ENCODE data around the gene PWP2.

Gene PWP2

GRCh38 chr21:44092211-44092610 lies 15.0 kb upstream of the PWP2 start:
- Histone ChIP-seq H3K4me3 (ENCODE audit: low read depth, low read length) (no peak overlapping the region), H3K9me3 (ENCODE audit: control insufficient read depth, insufficient read depth, low read depth, low read length) (no peaks in the 10 kb centered on the region), H3K4me1 (ENCODE audit: control insufficient read depth, insufficient read depth, low read length) (no peaks in the 10 kb centered on the region), H3K36me3 (ENCODE audit: control insufficient read depth in 2 of 2, insufficient read depth in 1 of 2, low read length in 2 of 2) (peaks cover 26 to 61% of the 10 kb centered on the region in 2 experiments), H3K27ac (ENCODE audit: extremely low read depth, low read depth, low read length) (no peak overlapping the region)
- CTCF ChIA-PET, result interaction anchor here (1.4 kb wide), 1 partner anchor 9 kb away, joined by 5 read pairs; no protein-coding TSS in a partner anchor
- POLR2A ChIA-PET, result interaction anchor here (0.6 kb wide), 1 partner anchor 265 kb away, joined by 4 read pairs; no protein-coding TSS in a partner anchor
- TF ChIP-seq ZNF391 (tag by site-specific recombination; IDR thresholded peaks at IDR 0.05; ENCODE audit: borderline replicate concordance, low read depth) (no peak), ZNF624 (tag by site-specific recombination; IDR thresholded peaks at IDR 0.05) (no peak), REPIN1 (tag by site-specific recombination; IDR thresholded peaks at IDR 0.05; ENCODE audit: low read depth) (no peak), ZFP69B (tag by site-specific recombination; IDR thresholded peaks at IDR 0.05) (no peak), YY2 (tag by site-specific recombination; IDR thresholded peaks at IDR 0.05) (no peak), MEIS1 (CRISPR knock-in tag; IDR thresholded peaks at IDR 0.05; ENCODE audit: borderline replicate concordance) (no peak), ZNF274 (IDR thresholded peaks at IDR 0.05; ENCODE audit: low read length) (no peak), ZNF274 (tag by site-specific recombination; IDR thresholded peaks at IDR 0.05; ENCODE audit: borderline replicate concordance) (no peak), ZNF692 (tag by site-specific recombination; IDR thresholded peaks at IDR 0.05) (no peak), ZNF561 (tag by site-specific recombination; IDR thresholded peaks at IDR 0.05; ENCODE audit: borderline replicate concordance) (no peak), GLIS1 (tag by site-specific recombination; IDR thresholded peaks at IDR 0.05) (no peak), ZNF626 (tag by site-specific recombination; IDR thresholded peaks at IDR 0.05) (no peak), ZNF202 (tag by site-specific recombination; IDR thresholded peaks at IDR 0.05; ENCODE audit: borderline replicate concordance) (no peak), ZNF585B (tag by site-specific recombination; IDR thresholded peaks at IDR 0.05) (no peak), ZFHX2 (tag by site-specific recombination; conservative IDR thresholded peaks at IDR 0.05) (no peak)

- TF ChIP-seq BCL11A (tag by site-specific recombination; IDR thresholded peaks at IDR 0.05; ENCODE audit: low read depth), result no peak
- no peak for TF ChIP-seq HIC1 (tag by site-specific recombination; IDR thresholded peaks at IDR 0.05)
- TF ChIP-seq ZNF658 (tag by site-specific recombination; IDR thresholded peaks at IDR 0.05), result no peak
- no peak for TF ChIP-seq ZNF704 (tag by site-specific recombination; IDR thresholded peaks at IDR 0.05)
- no peak for TF ChIP-seq ZNF561 (tag by site-specific recombination; IDR thresholded peaks at IDR 0.05; ENCODE audit: borderline replicate concordance)
- TF ChIP-seq KLF7 (tag by site-specific recombination; IDR thresholded peaks at IDR 0.05; ENCODE audit: borderline replicate concordance), result no peak
- no peak for TF ChIP-seq BCL6B (tag by site-specific recombination; IDR thresholded peaks at IDR 0.05)
- TF ChIP-seq ZNF155 (tag by site-specific recombination; IDR thresholded peaks at IDR 0.05), result no peak
- no peak for TF ChIP-seq ZNF548 (tag by site-specific recombination; IDR thresholded peaks at IDR 0.05)
- no peak for TF ChIP-seq ZNF558 (tag by site-specific recombination; IDR thresholded peaks at IDR 0.05)
- H3K4me1 ChIP-seq (ENCODE audit: control insufficient read depth, insufficient read depth, low read length), result no peaks in the 10 kb centered on the region
- H3K27ac ChIP-seq (ENCODE audit: extremely low read depth, low read depth, low read length), result no peak overlapping the region
- H3K4me3 ChIP-seq (ENCODE audit: low read depth, low read length), result no peak overlapping the region
- CTCF ChIA-PET, result interaction anchor here (0.6 to 1.0 kb wide), 5 partner anchors 10 to 826 kb away, joined by 3 to 4 read pairs (median 3); no protein-coding TSS in a partner anchor
- POLR2A ChIA-PET, result no interaction called here
- H3K36me3 ChIP-seq (ENCODE audit: control insufficient read depth in 2 of 2, insufficient read depth in 1 of 2, low read length in 2 of 2), result peaks cover 26 to 46% of the 10 kb centered on the region in 2 experiments
- H3K9me3 ChIP-seq (ENCODE audit: control insufficient read depth, insufficient read depth, low read depth, low read length), result no peaks in the 10 kb centered on the region
These were observed 13.4 kb upstream of the PWP2 start for GRCh38 chr21:44093761-44094160.

Data from HEK293 (cell line).